ENCODE data around the gene PRICKLE1.

The PRICKLE1 gene

DNA sequence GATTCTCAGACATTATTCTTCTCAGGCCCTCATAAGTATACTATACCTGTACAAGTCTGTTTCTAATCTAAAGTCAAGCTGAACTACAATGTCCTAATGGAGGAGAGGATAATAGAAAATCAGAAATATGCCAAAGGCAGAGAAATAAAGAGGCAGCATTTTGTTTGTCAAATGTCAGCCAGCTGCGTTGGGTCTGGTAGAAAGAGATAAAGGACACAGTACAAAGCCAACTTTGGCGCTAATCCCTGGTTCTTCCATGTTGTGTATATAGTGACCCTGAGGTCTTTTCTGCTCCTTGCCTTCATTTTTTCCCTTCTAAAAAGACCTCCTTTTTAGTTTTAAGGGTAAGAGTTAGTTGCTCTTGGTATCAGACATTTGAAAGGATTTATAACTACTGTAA lies 103.1 kb downstream of the PRICKLE1 start:
- DNase-seq: no peak

DNA sequence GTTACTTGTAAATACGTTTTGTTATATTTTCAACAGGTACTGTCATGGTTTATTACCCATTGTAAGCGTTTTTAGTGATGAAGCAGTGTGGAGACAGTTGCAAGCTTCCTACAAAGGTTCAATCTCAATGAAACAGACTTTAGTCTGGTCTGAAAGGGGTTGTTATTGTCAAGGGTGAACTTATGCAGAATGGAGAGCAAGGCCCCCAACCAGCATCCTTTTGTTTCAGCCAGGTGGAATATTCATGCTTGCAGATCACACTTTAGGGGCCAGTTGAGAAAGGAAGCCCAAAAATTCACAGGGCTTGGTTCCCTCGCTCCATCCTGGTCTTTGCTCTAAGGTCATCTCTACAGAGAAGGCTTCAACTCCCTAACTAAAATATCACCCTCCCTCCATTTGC lies 103.7 kb downstream of the PRICKLE1 start:
- DNase-seq: no peak

DNA sequence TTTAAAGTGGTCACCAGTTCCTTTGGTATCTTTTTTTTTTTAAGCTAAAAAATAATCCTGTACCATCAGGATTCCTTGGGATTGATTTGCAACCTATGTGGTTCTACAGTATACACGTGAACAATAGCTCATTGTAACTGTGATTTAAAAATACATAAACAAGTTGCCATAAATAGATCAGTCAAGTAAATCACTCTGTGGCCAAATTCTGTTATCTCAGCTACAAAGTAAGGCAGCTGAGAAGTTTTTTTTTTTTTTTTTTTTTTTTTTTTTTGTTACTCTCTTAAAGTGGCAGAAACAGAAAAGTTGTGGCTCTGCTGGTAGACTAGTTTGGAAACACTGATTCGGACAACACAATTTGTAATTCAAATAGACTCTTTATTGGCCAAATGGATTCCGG lies 104.5 kb downstream of the PRICKLE1 start:
- no peak for DNase-seq

DNA sequence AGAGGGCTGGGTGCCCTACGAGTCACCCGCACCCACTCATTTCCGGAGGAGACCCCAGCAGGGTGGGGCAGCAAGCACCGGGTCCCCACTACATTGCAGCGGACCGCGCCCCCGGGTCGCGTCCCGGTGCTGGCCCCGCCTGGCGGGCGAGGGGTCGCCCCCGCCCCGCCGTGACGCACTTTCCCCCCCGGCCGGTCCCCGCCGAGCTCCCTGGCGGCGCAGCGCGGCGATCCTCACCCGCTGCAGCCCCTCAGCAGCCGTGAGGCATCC lies 106.1 kb downstream of the PRICKLE1 start:
- DNase-seq: no peak

DNA sequence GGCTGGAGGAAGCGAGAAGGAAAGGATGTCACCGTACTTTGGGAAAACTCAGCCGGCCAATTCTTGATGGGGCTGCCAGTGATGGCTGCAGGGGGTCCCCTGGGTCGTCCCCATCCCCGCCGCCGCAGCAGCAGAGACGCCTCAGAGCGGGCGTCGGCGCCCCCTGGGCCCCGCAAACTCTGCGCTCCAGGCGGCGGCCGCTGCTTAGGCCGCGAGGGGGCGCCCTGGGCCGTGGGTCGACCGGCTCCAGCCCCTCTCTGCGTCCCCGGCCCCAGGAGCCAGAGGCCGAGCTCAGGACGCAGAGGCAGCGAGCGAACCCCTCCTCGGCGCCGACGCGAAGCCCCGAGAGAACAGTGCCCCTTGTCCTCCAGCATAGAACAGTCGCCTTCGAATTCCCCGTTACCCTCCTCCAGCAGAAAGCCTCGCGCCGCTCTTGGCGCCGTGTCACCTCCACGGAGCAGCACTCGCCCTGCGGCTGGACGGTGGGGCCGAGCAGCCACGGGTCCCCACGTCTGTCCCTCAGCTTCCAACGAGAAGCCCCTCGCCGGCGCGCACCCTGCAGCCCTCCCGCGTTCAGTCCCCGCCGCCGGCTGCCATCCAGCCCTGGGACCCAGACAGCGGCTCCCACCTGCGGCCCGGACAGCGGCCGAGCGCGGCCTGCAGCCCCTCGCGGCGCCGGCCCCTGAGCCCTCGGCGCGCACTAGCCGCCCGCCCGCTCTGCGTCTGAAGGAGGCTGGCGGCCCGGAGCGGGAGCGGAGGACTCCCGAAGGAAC lies 106.6 kb downstream of the PRICKLE1 start:
- DNase-seq: peak; percentile 4

DNA sequence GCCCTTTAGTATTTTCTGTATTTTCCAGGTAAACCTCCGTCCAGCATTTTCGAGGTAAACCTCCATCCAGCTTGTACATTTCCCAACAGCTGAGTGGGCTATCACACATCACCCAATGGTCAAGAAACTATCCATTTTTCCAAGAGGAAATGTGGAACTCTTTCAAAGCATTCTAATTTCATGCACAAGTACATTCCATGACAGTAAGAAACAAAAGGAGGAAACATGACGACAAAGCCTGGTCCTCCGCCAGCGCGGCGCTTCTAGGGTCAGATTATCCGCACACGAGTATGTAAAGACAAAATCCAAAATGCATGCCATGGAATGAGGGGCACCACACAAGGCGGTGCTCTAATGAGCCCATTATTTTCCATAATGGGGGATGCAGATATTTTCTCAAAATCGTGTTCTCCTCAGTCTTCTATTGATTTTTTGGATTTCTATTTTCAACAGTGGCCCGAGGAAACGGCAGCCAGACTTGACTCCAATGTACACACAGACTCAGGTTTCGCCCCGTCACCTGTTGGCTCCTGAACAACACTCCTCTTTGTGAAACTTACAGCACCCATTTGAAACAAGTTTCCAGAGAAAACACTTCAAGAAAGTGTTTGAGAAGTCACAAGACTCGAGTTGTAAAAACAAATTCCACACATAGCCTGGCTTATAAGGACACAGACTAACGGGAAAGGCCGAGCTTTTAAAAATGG lies 107.4 kb downstream of the PRICKLE1 start:
- no peak for DNase-seq

DNA sequence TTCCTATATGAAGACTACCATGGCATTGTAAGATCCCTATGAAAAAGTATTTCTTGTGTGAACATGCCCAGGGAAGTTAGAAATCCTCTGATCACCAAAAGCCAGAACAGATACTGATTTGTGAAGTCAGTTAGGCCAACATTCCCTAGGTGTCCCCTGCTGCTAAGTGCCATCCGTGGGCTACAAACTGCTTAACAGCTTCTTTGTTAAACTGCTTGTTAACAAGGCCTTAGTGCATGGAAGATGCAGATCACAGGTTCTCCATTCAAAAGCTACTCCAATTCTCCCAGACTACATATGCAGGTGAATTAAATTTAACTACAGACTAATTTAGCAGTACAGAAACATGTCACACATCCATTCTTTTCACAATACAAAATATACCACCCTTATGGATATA lies 108.2 kb downstream of the PRICKLE1 start:
- no peak for DNase-seq

DNA sequence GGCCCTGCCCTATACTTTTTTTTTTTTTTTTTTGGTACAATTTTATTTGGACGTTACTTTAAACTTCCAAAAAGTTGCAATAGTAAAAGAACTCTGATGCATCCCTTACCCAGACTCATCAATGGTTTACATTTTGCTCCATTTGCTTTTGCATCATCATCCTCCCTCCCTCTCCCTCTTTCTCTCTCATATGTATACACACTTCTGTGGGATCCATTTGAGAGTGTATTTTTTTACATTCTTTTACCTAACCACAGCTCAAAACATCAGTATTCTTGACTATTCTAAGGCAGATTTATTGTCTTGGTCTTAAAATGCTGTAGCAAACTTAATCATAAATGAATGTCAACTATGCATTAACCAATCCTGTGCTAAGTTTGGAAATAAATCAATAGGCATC lies 111.6 kb downstream of the PRICKLE1 start:
- DNase-seq: no peak

DNA sequence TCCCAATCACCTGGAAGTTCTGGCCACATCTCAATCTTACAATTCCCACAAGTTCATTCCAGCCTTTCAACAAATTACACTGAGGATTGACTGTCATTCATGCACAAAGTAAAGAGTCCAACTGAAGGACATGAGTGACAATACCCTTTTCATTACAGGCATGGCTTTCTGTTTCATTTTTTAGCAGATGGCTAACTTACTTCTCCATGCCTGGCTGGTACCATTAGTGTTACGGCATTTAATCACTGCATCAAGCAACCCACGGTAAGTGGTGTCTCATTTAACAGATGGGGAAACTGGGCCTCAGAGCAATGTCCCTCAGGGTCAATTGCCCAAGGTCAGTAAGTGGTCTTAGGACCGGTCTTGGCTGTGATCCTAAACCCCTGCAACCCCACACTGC lies 114.4 kb downstream of the PRICKLE1 start:
- no peak for DNase-seq

DNA sequence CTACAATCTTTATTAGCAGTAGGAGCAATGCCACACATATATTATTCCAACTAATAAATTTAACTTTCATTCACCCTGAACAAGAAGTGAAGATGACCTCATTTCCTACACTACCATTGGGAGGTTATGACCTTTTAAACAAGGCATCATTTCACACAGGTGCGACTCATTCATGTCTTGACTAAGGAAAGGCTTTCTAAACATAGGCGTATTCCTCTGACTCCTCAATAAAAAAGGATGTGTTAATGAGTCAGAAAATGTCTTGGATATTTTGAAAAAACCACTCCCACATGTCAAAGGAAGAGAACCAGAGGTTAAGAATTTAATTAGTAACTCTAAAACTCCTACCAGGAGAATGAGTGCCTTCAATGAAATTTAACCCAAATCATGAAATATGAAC lies 115.2 kb downstream of the PRICKLE1 start:
- DNase-seq: no peak

DNA sequence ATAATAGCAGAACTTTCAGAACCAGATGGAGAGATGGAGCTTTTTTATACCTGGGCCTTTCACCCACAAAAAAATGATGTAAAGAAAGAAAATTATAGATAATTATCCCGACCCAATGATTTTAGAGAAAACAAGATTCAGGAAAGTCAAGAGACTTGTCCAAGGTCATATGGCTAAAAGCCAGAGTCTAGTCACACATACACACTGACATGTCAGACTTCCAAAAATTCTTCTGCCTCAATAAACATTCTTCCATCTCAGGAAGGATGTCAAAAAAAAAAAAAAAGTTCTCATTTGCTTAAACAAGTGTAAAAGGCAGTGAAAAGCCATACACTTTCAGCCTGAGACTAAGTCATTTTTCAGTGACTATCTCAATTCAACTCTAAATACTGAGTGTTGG lies 116.0 kb downstream of the PRICKLE1 start:
- no peak for DNase-seq

DNA sequence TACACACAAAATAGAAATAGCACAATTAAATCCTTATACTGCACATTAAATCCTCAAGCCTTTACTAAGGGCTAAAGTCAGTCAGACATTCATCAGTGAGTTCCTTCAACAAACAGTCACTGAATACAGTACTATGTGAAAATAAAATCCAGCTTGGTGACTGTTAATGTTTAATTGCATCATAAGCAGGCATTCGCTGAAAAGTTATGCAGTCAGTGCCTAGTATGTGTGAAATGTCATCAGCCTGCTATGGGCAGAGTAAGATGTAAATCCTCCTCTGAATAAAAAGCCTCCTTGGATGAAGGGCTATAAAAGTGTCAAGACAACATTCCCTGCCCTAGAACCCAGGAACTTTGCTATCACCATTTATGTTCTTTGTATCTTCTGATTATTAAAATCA lies 116.4 kb downstream of the PRICKLE1 start:
- no peak for DNase-seq

DNA sequence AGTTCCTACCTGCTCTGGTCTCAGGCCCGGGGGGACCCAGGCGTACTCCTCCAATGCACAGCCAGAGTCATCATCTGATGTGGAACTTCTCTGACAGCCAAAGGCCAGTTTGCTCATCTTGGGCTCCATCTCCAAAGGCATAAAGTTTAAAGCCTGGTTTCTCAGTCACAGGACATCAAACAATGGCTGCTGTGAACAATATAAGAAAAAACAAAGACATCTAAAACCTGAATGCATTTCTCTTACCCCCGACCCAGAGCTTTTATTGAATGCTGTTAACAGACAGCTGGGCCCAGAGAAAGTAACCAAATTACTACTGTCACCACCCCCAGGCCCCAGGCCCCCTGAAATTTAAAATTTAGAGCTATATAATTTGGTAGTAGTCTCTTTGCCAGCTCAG lies 117.2 kb downstream of the PRICKLE1 start:
- DNase-seq: no peak

DNA sequence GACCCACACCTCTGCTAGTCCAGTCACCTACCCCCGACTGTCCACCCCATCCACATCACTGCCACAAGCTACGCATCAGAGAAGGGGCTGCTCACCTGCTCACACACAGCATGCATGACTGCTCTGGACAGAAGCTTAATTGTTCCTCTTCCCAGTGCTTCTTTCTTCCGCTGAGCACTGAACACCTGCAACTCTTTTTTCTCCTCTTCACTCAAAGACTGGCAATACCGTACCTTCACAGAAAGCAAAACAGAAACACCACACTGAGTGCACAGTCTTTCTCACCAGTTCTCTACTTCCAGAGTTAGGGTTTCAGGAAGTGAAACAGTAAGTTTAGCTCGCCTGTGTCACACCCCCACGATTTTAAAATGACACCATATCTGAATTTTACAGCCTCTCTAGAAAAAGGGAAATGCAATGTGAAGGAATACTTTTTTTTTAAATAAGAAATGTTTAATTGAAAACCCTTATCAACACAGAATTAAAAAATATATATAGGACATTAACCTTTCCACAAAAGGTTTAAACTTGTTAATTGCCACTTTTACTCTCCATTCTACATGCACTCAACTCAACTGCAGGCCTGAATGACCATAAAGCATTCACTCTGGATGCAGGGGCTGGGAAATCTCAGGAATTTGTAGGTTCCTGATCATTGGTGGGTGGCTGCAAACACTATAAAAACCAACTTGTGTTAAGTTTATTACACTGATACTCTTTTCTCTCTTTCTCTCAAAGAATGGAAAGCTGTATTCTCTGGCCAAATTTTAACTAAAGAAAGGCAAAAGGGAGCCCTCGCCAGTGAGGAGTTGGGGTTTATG lies 120.0 kb downstream of the PRICKLE1 start:
- no peak for DNase-seq

DNA sequence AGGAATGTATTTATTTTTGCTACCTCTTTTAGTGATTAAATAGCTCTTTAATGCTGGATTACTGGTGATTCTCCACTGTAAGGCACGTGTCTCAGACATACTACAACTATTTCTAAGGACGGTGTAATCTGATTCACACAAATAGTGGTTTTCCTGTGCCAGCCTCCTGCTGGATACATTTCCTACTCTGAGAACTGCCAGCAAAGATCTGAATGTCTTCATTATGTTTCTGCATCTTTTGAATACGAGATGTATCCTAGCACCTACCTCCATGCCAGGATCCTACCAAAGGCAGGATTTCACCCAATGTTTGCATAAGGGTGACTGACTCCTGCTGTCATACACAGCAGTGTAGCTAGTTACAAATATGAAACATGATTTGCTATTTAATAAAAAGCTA lies 120.6 kb downstream of the PRICKLE1 start:
- no peak for DNase-seq

DNA sequence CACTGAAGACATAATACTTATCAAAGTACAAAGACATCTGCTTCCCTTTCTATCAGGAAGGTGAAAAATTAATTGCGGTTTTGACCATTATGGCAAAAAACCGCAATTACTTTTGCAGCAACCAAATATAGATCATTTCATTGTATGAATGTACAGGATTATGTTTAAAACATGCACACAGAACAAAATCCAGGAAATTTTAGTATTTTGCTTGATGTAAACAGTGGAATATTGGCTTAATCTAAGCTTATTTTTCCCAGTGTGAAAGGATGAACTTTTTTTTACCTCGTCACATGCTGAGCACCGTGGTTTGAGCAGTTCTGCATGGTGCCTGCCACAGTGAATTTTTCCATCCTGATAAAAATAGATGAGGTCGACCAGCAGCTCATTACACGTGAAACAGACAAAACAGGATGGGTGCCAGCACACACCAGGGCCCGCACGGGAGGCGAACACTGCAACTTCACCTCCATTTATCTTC lies 121.2 kb downstream of the PRICKLE1 start:
- DNase-seq: no peak

DNA sequence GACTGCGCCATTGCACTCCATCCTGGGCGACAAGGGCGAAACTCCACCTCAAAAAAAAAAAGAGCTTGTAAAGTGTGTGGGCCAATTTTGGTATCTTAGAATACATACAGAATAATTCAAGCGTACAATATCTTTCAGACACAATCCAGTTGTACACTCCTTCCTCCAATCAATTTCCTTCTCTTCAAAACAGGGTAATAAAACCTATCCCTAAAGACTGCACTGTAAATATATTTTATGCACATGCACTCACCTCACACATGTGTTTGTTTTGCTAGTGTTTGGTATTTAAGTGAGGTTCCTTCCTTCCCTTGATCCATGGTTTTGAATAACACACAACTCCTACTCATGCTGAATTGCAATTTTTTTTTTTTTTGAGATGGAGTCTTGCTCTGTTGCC lies 125.9 kb downstream of the PRICKLE1 start:
- no peak for DNase-seq

DNA sequence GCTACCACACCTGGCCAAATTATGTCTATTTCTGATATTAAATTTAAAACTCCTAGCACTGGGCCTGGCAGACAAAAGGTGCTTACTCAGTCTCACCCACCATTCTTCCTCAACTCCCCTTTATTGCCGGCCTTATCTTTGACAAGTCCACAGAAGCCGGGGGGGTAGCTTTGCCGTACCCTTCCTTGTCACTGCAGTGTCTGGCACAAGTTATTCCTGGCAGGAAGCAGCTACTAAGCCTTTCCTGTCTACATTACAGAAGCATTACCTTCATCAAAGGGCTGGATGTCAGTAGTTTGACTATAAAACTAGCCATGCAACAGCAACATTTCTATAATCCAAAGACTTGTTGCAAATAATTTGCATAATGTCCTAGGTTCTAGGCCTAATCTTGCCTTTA lies 127.1 kb downstream of the PRICKLE1 start:
- DNase-seq: no peak

DNA sequence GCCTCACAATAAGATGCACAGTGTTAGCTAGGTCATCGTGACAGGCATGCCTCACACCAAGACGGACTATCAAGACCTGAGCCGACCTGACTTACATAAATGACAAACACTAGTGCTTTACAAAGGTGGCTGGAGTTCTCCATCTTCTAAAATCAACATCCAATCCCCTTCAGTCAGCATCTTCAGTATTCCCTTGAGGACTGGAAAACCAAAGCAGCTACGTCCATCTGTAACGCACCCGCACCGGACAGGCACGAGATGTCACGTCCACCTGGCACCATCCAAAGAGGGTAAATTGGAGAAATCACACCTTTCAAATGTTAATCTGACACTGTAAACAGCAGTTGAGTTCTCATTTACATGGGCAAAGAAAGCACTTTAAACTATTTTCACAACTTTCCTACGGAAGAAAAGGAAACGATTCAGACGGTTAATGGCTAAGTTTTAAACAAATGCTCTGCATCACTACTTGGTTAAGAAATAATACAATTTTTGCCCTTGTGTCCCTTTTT lies 130.2 kb downstream of the PRICKLE1 start:
- no peak for DNase-seq

DNA sequence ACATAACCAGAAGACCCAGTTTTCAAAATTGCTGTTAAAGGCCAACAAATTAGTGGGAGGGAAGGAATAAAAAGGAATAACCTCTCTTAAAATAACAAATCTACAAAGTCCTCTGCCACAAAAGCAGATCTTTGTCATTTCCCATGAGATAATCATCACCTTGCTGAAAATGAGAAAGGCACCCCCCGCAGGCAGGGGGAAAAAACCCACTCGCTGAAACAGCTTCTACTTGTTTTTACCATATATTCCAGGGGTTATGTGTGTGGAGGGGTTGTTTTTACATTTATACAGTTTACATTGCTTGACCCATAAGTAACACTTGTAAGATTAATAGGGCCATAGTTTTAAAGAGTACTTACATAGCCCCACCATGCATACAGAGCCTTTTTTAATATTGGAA lies 131.0 kb downstream of the PRICKLE1 start:
- DNase-seq: no peak

DNA sequence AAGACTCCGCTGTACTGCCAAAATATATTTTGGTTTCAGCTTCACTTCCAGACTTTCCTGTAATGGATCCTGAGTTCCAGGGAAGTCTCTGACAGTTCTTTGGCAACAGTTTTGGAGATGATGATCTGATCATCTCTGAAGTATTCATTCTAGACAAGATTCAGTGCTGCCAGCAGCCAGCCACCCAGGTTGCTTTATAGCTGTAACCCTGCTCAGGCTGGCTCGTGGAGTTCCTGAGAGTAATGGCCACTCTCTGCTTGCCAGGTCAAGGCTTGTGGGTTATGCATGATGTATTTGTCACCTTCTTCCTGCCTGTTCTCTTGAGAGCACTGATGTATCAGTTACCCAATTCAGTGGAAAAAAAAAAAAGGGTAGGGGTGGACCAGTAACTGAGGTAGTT lies 139.3 kb downstream of the PRICKLE1 start:
- DNase-seq: no peak

DNA sequence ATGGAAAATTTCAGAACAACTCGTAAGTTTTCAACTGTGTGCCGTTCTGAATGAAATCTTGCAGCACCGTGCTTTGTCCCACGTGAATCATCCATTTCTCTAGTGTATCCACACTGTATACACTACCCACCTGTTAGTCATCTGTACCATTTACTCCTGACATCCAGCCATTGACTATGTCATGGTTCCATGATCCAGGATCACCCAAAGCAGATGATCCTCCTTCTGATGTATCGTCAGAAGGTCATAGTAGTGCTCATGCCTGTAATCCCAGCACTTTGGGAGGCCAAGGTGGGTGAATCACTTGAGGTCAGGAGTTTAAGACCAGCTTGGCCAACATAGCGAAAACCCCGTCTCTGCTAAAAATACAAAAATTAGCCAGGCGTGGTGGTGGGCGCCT lies 140.7 kb downstream of the PRICKLE1 start:
- DNase-seq: no peak

DNA sequence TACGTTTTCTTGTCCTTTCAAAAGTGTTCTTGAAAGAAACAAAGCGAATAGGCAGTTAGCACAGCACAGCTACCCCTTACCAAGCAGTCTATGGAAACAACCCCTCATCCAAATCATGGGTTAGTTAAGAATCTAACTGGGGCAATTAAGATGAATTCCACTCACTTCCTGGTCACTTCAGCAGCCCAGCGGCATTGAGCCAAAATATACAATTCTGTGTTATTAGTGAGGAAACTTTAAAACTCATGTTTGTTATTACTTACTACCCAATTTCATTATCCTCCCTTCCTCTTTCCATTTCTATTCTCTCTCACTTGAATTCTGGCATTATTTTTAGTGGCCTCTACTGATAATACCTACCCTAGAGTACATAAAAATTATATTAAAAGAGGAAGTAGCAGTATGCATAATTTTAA lies 142.2 kb downstream of the PRICKLE1 start:
- DNase-seq: no peak

DNA sequence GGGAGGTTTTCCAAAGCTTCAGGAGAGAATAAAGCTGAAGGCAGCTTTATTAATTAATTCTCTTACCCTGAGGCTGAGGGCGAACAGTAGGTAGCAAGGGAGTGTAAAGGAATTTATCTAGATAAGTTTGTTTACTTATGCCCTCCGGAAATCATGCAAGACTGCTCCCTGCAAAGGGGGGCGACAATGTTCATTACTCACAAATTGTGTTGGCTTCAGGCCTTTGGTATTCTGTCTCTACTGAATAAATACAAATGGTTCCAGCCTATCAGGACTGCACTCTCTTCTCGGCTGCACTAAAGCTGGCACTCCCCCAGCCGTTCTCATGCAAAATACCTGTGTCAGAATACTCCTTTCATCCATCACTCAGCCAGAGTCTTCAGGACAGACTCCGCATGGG lies 142.8 kb downstream of the PRICKLE1 start:
- DNase-seq: no peak
